ENCODE measurements around the gene ABLIM2.

GRCh38 chr4:8035371-8035780, 123.2 kb downstream of the ABLIM2 start:
- no peak for TF ChIP-seq POLR2A (IDR thresholded peaks at IDR 0.05)
- TF ChIP-seq, protein P1, sequence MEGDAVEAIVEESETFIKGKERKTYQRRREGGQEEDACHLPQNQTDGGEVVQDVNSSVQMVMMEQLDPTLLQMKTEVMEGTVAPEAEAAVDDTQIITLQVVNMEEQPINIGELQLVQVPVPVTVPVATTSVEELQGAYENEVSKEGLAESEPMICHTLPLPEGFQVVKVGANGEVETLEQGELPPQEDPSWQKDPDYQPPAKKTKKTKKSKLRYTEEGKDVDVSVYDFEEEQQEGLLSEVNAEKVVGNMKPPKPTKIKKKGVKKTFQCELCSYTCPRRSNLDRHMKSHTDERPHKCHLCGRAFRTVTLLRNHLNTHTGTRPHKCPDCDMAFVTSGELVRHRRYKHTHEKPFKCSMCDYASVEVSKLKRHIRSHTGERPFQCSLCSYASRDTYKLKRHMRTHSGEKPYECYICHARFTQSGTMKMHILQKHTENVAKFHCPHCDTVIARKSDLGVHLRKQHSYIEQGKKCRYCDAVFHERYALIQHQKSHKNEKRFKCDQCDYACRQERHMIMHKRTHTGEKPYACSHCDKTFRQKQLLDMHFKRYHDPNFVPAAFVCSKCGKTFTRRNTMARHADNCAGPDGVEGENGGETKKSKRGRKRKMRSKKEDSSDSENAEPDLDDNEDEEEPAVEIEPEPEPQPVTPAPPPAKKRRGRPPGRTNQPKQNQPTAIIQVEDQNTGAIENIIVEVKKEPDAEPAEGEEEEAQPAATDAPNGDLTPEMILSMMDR (IDR thresholded peaks at IDR 0.05): no peak

All from body of pancreas (tissue), 4 donors.